Fibroblast of skin of back (primary cell): ENCODE measurements around the gene MIA3.

Source experiments
- DNase-seq: peaks from one replicate; pipeline ENCODE4 v3.0.0-alpha.2; 2013

The MIA3 gene

GRCh38 chr1:222618880-222619596, 1.1 kb downstream of the MIA3 start:
- DNase-seq, result peak; percentile 26

- DNase-seq, result no peak
These were observed 2.7 kb downstream of the MIA3 start for GRCh38 chr1:222620566-222620965.

GRCh38 chr1:222622765-222623164, 4.9 kb downstream of the MIA3 start:
- DNase-seq, result no peak

- DNase-seq, result no peak
These were observed 5.6 kb downstream of the MIA3 start for GRCh38 chr1:222623458-222623857.

GRCh38 chr1:222624214-222624613, 6.3 kb downstream of the MIA3 start:
- DNase-seq, result no peak

- DNase-seq, result peak; percentile 36
These were observed 9.3 kb downstream of the MIA3 start for GRCh38 chr1:222627232-222627631.

- DNase-seq, result peak; percentile 27
These were observed 12.1 kb downstream of the MIA3 start for GRCh38 chr1:222629921-222630535.

GRCh38 chr1:222631611-222632208, 13.8 kb downstream of the MIA3 start:
- DNase-seq, result no peak

GRCh38 chr1:222632749-222633148, 14.9 kb downstream of the MIA3 start:
- DNase-seq, result no peak

- DNase-seq, result peak; percentile 85
These were observed 16.5 kb downstream of the MIA3 start for GRCh38 chr1:222634180-222635013.

GRCh38 chr1:222641269-222641948, 23.5 kb downstream of the MIA3 start:
- DNase-seq, result no peak

GRCh38 chr1:222642468-222642867, 24.6 kb downstream of the MIA3 start:
- DNase-seq, result no peak

GRCh38 chr1:222643606-222643937, 25.7 kb downstream of the MIA3 start:
- no peak for DNase-seq

- DNase-seq, result peak; percentile 99
These were observed 26.2 kb downstream of the MIA3 start for GRCh38 chr1:222643938-222644635.

- DNase-seq, result no peak
These were observed 26.7 kb downstream of the MIA3 start for GRCh38 chr1:222644636-222644980.

GRCh38 chr1:222652676-222653075, 34.8 kb downstream of the MIA3 start:
- no peak for DNase-seq

GRCh38 chr1:222653178-222653827, 35.4 kb downstream of the MIA3 start:
- DNase-seq, result no peak

GRCh38 chr1:222654849-222655248, 37.0 kb downstream of the MIA3 start:
- no peak for DNase-seq

GRCh38 chr1:222656391-222657155, 38.7 kb downstream of the MIA3 start:
- no peak for DNase-seq

- no peak for DNase-seq
These were observed 40.0 kb downstream of the MIA3 start for GRCh38 chr1:222657899-222658298.

GRCh38 chr1:222663431-222663934, 45.6 kb downstream of the MIA3 start:
- DNase-seq, result no peak
